ENCODE results near the gene CSF2RB. TPM values are rescaled to one million over a fixed set of nuclear protein-coding genes. Genes with fewer than 3 reads are reported as not detected.

The CSF2RB gene
- total RNA-seq, 1 donor from 2014 or later = not detected

DNA sequence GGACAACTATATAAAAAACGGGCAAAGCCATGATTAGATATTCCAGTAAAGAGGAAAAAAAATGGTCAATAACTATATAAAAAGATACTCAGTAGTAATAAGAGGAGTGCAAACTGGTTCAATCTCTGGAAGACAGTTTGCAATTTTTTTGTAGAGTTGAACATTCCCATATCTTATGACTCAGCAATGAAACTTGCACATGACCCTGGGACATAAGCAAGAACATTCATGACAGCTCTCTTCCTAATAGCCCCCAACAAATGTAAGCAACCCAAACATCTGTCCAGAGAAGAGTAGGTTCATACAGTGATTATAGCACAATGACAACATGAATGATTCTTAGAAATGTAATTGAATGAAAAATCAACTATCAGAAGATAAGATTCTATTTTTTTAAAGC, 21.8 kb upstream of the CSF2RB start:
- Mint-ChIP-seq H3K4me1 (no peaks in the 10 kb centered on the region), H3K4me3 (no peak overlapping the region), H3K36me3 (ENCODE audit: low read depth) (no peaks in the 10 kb centered on the region), H3K27ac (ENCODE audit: unreplicated experiment) (no peak overlapping the region), H3K9me3 (peaks cover 5% of the 10 kb centered on the region), H3K27me3 (ENCODE audit: low read depth) (peaks cover 18% of the 10 kb centered on the region)
- TF ChIP-seq, protein P1, sequence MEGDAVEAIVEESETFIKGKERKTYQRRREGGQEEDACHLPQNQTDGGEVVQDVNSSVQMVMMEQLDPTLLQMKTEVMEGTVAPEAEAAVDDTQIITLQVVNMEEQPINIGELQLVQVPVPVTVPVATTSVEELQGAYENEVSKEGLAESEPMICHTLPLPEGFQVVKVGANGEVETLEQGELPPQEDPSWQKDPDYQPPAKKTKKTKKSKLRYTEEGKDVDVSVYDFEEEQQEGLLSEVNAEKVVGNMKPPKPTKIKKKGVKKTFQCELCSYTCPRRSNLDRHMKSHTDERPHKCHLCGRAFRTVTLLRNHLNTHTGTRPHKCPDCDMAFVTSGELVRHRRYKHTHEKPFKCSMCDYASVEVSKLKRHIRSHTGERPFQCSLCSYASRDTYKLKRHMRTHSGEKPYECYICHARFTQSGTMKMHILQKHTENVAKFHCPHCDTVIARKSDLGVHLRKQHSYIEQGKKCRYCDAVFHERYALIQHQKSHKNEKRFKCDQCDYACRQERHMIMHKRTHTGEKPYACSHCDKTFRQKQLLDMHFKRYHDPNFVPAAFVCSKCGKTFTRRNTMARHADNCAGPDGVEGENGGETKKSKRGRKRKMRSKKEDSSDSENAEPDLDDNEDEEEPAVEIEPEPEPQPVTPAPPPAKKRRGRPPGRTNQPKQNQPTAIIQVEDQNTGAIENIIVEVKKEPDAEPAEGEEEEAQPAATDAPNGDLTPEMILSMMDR (conservative IDR thresholded peaks at IDR 0.05) = no peak
- no peak for DNase-seq (ENCODE audit: low read depth, low spot score)

DNA sequence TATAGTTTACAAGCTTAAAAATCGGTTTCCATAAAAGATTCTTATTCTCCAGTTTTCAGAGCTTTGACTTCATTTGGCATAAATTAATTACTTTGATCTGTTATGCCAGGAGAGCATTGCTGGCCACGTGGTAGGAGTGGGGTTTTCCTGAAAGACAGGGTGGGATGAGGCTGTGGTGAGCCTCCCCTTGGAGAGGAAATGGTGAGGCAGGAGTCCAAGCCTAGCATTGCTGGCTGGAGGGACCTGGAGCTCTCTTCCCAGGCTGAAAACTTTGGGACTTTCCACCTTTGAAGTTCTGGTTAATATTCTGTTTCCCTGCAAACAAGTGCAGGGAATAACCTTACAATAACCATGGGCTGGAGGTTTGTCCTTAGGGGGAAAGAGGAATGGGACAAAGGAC, 21.1 kb upstream of the CSF2RB start:
- no peak overlapping the region for H3K27ac Mint-ChIP-seq (ENCODE audit: unreplicated experiment)
- H3K36me3 Mint-ChIP-seq (ENCODE audit: low read depth) = no peaks in the 10 kb centered on the region
- DNase-seq (ENCODE audit: low read depth, low spot score) = no peak
- TF ChIP-seq, protein P1 (conservative IDR thresholded peaks at IDR 0.05) = no peak
- peaks cover 25% of the 10 kb centered on the region for H3K27me3 Mint-ChIP-seq (ENCODE audit: low read depth)
- no peaks in the 10 kb centered on the region for H3K4me1 Mint-ChIP-seq
- H3K4me3 Mint-ChIP-seq = no peak overlapping the region
- H3K9me3 Mint-ChIP-seq = peaks cover 5% of the 10 kb centered on the region

DNA sequence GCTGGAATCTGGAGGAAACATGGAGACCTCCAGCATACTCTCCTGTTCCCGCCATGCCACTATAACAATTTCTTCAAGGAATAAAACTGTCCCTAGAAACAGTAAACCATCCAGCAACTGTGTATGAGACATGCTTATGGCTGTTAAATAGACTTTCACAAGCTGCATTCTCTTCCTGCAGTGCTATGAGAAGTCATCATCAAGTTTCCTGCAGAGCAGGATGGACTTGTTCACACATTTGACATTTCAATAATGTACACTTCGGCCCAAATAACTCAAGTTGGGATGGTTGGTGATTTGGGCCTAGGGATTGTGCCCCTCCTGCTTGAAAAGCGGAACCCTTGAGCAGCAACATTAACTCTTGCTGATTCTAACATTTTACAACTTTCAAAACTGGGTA, 20.2 kb upstream of the CSF2RB start:
- TF ChIP-seq, protein P1 (conservative IDR thresholded peaks at IDR 0.05) = no peak
- H3K4me3 Mint-ChIP-seq = no peak overlapping the region
- H3K27me3 Mint-ChIP-seq (ENCODE audit: low read depth) = peaks cover 33% of the 10 kb centered on the region
- H3K9me3 Mint-ChIP-seq = peaks cover 5% of the 10 kb centered on the region
- H3K36me3 Mint-ChIP-seq (ENCODE audit: low read depth) = no peaks in the 10 kb centered on the region
- H3K4me1 Mint-ChIP-seq = no peaks in the 10 kb centered on the region
- no peak for DNase-seq (ENCODE audit: low read depth, low spot score)
- H3K27ac Mint-ChIP-seq (ENCODE audit: unreplicated experiment) = no peak overlapping the region

DNA sequence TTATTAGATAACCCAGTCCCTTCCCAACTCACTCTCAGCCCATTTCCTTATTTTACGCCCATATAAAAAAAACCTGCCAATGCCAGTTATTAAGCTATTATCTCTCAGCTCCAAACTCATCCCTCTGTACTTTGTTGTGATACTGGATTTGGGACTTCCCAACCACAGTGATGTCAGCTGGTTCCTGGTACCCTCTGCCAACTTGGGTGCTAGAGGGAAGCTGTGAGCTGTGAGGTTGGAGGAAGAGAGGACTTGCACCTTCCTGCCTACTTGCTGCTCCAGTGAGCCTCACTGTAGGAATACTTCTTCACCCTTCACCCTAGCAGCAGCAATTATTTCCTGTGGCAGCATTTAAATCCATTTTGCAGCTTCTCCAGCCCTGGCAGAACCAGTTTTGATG, 19.2 kb upstream of the CSF2RB start:
- Mint-ChIP-seq H3K27me3 (ENCODE audit: low read depth) (peaks cover 39% of the 10 kb centered on the region), H3K36me3 (ENCODE audit: low read depth) (no peaks in the 10 kb centered on the region), H3K4me3 (no peak overlapping the region), H3K4me1 (no peaks in the 10 kb centered on the region), H3K9me3 (peaks cover 5% of the 10 kb centered on the region), H3K27ac (ENCODE audit: unreplicated experiment) (no peak overlapping the region)
- TF ChIP-seq, protein P1 (conservative IDR thresholded peaks at IDR 0.05) = no peak
- no peak for DNase-seq (ENCODE audit: low read depth, low spot score)

DNA sequence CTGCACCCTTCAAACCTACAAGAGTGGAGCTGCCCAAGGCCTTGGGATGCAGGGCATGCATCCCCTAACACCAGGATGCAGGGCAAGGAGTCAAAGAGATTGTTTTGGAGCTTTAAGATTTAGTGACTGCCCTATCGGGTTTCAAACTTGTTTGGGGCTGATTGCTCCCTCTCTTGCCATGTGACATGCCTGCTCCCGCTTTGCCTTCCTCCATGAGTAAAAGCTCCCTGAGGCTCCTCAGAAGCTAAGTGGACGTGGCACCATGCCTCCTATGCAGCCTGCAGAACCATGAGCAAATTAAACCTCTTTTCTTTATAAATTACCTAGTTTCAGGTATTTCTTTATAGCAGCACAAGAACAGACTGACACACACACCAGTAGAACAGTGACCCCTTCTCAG, 15.8 kb upstream of the CSF2RB start:
- H3K27me3 Mint-ChIP-seq (ENCODE audit: low read depth) = peaks cover 50% of the 10 kb centered on the region
- peaks cover 5% of the 10 kb centered on the region for H3K9me3 Mint-ChIP-seq
- DNase-seq (ENCODE audit: low read depth, low spot score) = no peak
- TF ChIP-seq, protein P1 (conservative IDR thresholded peaks at IDR 0.05) = no peak
- H3K4me1 Mint-ChIP-seq = no peaks in the 10 kb centered on the region
- H3K27ac Mint-ChIP-seq (ENCODE audit: unreplicated experiment) = no peak overlapping the region
- no peaks in the 10 kb centered on the region for H3K36me3 Mint-ChIP-seq (ENCODE audit: low read depth)
- H3K4me3 Mint-ChIP-seq = no peak overlapping the region

DNA sequence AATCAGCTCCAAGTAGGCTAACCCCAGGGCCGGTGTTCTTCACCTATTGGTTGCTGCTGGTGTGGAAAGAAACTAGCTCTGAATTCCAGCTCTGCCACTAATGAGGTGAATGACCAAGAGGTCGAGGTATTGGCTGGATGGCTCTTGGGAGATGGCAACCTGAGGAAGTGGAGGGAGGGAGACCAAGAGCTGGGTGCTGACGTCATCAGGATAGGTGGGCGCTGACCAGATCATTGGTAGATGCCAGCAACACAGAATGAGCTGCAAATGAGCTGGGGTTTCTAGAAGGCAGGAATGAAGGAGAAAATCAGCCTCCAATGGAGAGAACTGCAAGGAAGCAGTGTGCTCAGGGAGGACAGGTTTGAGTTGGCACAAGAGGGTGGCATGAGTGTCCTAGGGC, 14.7 kb upstream of the CSF2RB start:
- peaks cover 5% of the 10 kb centered on the region for H3K9me3 Mint-ChIP-seq
- TF ChIP-seq, protein P1 (conservative IDR thresholded peaks at IDR 0.05) = no peak
- no peak overlapping the region for H3K4me3 Mint-ChIP-seq
- no peak overlapping the region for H3K27ac Mint-ChIP-seq (ENCODE audit: unreplicated experiment)
- H3K27me3 Mint-ChIP-seq (ENCODE audit: low read depth) = peaks cover 52% of the 10 kb centered on the region
- no peak for DNase-seq (ENCODE audit: low read depth, low spot score)
- no peaks in the 10 kb centered on the region for H3K36me3 Mint-ChIP-seq (ENCODE audit: low read depth)
- no peaks in the 10 kb centered on the region for H3K4me1 Mint-ChIP-seq

Data from neural crest cell (in vitro differentiated cells).